SK-N-SH (cell line): Measurements from ENCODE around the gene AHNAK.
"Not testable (repeated sequence)": the region's sequence is repeated elsewhere in the genome, so short reads cannot be mapped to it uniquely, and the experiment has no call there.

ENCODE experiments used
- EP300 ChIP-seq, 2 experiments: IDR thresholded peaks; 2 replicates each; pipeline versions ENCODE4 v1.4.0 to v1.6.1; 2012; ENCODE audit warnings: borderline replicate concordance in 1 of 2, low read depth in 1 of 2, low read length in 1 of 2
- EZH2phosphoT487 ChIP-seq: fragments of 200-600 bp; sonication (generic); IDR thresholded peaks from 2 replicates; pipeline ENCODE4 v1.6.1; 2017; ENCODE audit warnings: low read depth, mixed run types, mild to moderate bottlenecking, antibody characterized with exemption, moderate library complexity, borderline replicate concordance
- FOXM1 ChIP-seq: IDR thresholded peaks from 2 replicates; pipeline ENCODE4 v1.4.0; 2012; ENCODE audit warnings: low read depth, mild to moderate bottlenecking
- ZBTB33 ChIP-seq: IDR thresholded peaks from 2 replicates; pipeline ENCODE4 v1.4.0; 2012; ENCODE audit warnings: low read depth, borderline replicate concordance
- TF ChIP-seq, protein P1 (sequence below): fragments of 200-600 bp; sonication (generic); IDR thresholded peaks from 2 replicates; pipeline ENCODE4 v1.6.1; 2017; ENCODE audit warnings: antibody characterized with exemption, mild to moderate bottlenecking, moderate library complexity

GRCh38 chr11:62386083-62386482, 160.5 kb downstream of the AHNAK start:
- TF ChIP-seq, protein P1, sequence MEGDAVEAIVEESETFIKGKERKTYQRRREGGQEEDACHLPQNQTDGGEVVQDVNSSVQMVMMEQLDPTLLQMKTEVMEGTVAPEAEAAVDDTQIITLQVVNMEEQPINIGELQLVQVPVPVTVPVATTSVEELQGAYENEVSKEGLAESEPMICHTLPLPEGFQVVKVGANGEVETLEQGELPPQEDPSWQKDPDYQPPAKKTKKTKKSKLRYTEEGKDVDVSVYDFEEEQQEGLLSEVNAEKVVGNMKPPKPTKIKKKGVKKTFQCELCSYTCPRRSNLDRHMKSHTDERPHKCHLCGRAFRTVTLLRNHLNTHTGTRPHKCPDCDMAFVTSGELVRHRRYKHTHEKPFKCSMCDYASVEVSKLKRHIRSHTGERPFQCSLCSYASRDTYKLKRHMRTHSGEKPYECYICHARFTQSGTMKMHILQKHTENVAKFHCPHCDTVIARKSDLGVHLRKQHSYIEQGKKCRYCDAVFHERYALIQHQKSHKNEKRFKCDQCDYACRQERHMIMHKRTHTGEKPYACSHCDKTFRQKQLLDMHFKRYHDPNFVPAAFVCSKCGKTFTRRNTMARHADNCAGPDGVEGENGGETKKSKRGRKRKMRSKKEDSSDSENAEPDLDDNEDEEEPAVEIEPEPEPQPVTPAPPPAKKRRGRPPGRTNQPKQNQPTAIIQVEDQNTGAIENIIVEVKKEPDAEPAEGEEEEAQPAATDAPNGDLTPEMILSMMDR, result not testable (repeated sequence)
- not testable (repeated sequence) for TF ChIP-seq FOXM1; ZBTB33; EP300 (IDR thresholded peaks at IDR 0.05; ENCODE audit: borderline replicate concordance in 1 of 2, low read depth in 1 of 2, low read length in 1 of 2); EZH2phosphoT487
